GM19351 (cell line): ENCODE measurements around the gene QKI.

Experiments
- ATAC-seq: cut with Tn5 transposase; IDR thresholded peaks from one replicate; pipeline ENCODE4 v1.9.1; 2021; ENCODE audit warnings: mild to moderate bottlenecking, moderate library complexity; ENCODE audit not compliant: unreplicated experiment

Gene QKI

DNA sequence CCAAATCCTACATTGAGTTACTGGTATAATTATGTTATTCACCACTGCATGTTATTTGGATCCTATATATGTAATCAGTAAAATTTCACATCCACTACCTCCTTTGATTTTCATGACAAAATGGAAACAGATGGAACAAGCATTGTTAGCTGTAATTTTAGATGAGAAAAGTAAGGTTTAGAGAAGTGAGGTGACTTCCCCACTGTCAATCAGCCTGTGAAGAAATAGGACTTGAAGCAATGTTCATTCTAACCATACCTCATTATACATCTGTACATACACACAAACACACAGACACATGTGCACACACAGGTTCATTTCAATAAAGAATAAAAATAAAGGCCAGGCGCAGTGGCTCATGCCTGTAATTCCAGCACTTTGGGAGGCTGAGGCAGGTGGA lies 23.7 kb upstream of the QKI start:
- ATAC-seq = no peak

DNA sequence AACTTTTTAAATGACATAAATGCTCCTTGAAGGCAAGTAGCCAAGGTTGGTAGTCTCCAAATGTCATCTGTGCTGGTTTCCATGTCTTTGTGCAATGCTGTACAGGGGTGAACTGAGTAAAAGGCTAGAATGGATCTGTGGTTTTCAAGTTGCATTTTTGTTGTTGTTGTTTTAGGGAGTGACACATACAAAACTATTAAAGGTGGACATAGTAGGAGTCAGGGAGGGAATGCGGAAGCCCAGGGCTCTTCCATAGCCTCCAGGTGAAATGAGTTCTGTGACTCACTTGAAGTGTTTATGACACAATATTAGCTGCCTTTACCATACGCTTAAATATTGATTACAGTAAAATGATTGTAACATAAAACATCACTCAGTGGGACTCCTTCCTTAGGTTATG lies 22.5 kb upstream of the QKI start:
- ATAC-seq = no peak

DNA sequence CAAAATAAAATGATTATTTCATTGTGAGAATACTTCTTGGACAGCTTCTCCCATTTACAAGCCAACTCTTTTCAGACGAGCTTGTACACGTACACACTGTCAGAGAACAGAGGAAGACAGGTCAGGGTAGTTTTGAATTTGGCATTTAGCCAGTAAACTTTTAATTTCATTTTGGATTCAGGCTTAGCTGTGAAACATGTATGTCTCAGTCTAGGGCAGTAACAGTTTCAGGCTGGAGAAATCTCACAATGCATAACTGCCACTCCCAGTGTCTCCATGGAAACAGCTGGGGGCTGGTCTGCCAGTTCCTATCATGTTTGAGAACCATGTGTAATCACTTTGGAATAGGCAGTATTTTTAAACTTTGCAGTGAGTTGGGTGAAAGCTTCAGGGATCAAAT lies 22.0 kb upstream of the QKI start:
- ATAC-seq = no peak

GRCh38 chr6:163393923-163394322 lies 20.6 kb upstream of the QKI start:
- ATAC-seq = no peak

GRCh38 chr6:163394659-163395058 lies 19.9 kb upstream of the QKI start:
- ATAC-seq = no peak

GRCh38 chr6:163395122-163395830 lies 19.2 kb upstream of the QKI start:
- no peak for ATAC-seq

DNA sequence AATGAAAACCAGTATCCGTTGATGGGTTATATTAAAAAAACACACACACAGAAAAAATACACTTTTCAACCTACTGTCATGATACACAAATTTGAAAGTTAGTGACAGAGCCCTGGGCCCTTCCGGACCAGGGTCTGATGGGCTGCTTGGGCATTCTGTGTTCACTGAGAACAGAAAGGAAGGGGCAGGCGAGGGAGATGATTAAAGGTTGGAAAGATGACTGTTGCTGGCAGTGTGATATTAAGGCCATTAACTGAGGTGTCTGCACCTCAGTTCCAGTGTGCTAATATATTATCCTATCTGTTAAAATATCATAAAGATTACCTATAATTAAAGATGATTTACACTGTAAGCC lies 18.7 kb upstream of the QKI start:
- ATAC-seq = no peak

DNA sequence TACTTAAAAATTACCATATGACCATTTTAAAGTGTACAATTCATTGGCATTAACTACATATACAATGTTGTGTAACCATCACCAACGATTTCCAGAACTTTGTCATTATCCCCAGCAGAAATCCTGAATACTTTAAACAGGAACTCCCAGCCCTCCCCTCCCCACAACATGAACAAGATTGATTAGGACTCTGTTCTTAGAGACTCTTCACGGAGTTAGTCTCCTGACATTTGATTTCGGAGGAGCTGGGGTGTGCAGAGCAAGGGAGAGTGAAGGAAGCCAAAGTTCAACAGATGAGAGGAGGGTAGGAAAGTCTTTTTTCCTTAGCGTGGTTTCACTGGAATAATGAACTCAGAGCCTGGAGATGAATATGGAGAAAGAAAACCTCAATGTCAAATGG lies 17.2 kb upstream of the QKI start:
- no peak for ATAC-seq

DNA sequence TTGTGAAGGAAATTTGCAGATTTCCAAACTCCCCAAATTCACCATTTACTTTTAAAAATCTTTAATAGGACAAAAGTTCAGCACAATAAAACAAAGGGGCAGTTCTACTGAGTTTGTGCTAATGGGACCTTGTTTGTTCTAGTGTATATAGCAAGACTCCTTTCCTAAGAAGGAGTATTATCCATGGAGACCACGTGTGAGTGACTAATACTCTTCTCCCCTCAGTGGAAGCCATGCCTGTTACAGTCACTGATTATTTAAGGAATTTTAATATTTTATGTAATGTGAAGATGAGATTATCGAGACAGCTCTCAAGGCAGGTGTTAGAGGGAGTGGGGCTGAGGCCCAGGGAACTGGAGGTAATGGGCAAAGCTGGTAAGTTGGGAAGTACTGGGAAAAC lies 16.4 kb upstream of the QKI start:
- ATAC-seq = no peak

- ATAC-seq = peak; percentile 84
These were observed 15.7 kb upstream of the QKI start for GRCh38 chr6:163398815-163399214.

- ATAC-seq = no peak
These were observed 14.0 kb upstream of the QKI start for GRCh38 chr6:163400509-163400908.

DNA sequence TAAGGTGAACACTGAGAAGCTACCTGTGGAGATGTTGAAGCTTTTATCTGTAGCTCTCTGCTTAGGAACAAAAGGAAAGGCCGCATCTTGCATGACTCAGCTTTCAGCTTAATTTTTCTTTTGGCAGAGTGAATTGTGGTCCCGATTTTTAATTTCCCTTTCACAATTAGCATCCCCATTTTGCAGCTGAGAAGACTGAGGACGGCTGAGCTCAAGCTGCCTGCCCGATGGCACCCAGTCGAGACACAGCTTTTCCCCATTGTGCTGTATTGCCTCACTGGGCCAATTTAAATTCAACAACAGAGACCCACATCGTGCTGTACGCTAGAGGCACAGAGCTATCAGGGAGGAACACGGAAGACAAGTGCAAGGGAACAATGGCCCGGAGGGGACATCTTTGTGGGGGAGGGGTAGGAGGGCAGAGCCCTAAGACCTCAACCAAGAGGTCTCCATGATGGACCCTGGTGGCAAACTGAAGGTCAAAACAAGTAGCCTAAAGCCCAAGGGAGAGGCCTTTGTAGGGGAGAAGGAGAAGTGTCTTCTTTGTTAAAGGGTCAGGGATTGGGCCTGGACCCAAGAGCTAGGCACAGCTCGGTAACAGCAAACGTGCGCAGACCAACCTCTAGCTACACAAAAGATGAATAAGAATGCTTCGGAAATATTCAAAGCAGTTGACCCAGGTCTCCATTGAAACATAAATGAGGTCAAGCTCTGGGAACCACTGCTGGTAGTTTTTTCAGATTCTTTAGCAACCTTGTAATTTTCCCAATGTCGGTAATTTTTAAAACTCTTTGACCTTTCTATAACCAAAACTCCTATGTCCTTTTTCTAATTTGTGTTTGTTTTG lies 13.3 kb upstream of the QKI start:
- no peak for ATAC-seq

DNA sequence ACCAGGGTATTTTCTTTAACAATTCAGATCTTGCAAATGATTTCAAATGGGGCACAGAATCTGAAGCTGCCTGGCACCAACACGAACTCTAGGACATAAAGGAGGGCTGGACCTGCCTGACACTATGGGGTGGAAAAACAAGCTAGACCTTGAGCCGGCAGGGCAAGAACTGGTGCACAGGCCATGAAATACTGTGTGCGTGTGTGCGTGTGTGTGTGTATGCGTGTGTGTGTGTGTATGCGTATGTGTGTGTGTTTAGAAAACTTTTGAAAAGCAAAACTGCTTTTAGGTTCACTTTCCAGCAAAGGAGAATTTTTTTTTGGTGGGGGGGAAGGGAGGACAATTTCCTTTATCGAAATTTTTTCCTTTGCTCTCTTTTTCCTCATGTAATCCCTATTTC lies 11.9 kb upstream of the QKI start:
- ATAC-seq = no peak

GRCh38 chr6:163404825-163405265 lies 9.7 kb upstream of the QKI start:
- no peak for ATAC-seq

DNA sequence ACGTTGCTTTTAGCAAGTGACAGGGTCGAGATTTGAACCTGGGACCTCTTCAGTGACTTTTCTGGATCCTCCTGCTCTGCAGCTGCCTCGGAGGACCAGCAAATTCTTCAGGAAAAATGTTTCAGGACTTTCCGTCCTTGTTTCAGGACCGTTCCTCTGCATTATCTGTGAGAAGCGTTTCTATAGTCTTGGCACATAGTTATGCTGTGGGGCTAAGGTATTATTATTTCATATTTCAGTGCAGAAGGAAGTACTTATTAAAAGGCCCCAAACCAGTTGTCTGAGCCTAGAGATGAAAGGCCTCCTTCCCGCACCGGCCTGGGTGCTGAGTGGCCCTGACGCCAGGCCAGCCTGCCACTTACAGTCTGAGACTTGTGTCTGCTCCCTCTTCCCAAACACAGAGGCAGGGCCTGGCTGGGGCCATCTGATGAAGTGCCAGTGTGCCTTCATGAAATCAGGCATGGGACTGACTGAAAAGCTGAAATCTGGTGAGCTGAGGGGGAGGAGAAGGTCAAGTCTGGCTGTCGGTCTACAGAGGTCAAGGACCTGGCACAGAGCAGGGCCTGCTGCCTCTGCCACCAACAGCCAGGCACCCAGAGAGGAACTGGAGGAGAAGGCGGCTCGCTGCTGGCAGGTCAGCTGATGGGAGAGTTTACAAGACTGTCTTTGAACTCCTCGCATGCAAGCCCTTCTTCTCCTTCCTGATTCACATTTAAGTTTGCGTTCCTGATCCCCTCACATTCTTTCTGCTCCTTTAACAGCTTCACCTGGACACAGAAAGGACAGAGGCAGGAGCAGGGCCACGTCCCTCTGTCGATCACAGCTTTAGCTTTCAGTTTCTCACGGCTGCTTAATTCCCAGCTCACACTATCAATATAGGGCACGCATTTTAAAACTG lies 8.9 kb upstream of the QKI start:
- peak; percentile 80 for ATAC-seq

DNA sequence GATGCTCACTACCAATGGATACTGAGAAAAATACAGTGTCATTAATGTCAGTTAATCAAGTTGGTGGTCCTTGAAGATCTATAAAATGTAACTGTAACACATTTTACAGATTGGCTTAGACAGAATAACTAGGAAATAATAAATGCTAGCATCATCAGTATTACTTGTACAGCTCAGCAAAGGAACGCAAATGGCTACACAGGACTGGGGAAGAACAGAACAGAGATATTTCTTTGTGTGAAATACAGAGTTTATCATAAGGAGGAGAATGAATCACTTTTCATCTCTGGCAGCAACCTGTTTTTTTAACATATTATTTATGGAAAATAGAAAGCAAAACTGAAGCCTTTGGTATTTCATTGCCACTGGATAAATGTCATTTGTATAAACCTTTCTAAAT lies 8.2 kb upstream of the QKI start:
- ATAC-seq = peak; percentile 21

- no peak for ATAC-seq
These were observed 7.7 kb upstream of the QKI start for GRCh38 chr6:163406830-163407229.

- ATAC-seq = no peak
These were observed 6.0 kb upstream of the QKI start for GRCh38 chr6:163408352-163408991.

DNA sequence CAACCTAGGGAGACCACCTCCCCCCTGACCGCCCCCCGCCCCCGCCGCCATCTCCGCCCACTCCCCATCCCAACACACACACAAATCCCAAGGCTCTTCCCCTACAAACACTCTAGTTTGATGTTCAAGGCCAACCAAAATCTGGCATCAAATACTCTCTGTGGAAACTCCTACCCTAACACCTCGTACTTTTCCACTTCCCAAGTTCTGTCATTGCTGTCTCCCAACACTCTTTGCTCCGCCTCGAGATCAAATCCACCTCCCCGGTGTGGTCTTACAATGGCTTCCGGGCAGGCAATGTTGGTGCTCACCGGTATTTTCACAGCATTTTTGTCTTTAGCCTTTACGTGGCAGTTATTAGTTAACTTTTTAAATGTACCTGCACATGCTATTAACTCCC lies 4.8 kb upstream of the QKI start:
- no peak for ATAC-seq

DNA sequence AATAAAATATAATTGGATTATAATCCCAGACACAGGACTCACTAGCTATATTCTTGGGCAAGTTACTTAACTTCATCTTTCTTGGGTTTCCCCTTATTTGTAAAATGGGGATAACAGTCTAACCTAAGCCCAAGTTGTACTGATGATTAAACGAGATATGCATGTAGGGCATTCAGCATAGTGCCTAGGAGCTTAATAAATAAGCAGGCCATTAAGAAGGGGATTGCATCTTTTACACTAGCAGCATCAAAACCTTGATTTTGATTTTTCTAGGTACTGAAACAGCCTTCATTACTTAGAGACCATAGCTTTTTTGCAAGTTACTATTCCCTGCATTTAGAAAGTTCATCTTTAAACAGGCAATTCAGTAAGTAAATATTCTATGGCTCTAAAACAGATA lies 2.2 kb upstream of the QKI start:
- ATAC-seq = no peak

GRCh38 chr6:163412801-163413344 lies 1.6 kb upstream of the QKI start:
- no peak for ATAC-seq
